Natural killer cell (primary cell): ENCODE results near the gene UNC13C. TPM values are rescaled to one million over a fixed set of nuclear protein-coding genes. Genes with fewer than 3 reads are reported as not detected.

ENCODE experiments used
- ATAC-seq, 3 donors: fragments of 150-1000 bp in 2 of 3; fragments of 200-7000 bp in 1 of 3; cut with Tn5 transposase; 1 replicate in 1 of 3; 2 replicates in 2 of 3; pipeline ENCODE4 v1.10.0; 2021; ENCODE audit warnings: mild to moderate bottlenecking in 2 of 3, moderate library complexity in 2 of 3
- DNase-seq, 2 donors: peaks; one replicate each; pipeline versions ENCODE4 v3.0.0 to v3.0.0-alpha.2; 2013 to 2021; ENCODE audit warnings: mixed read lengths in 1 of 2
- H3K27ac ChIP-seq: one replicate; pipeline ENCODE4 v1.5.1; 2013; ENCODE audit warnings: mild to moderate bottlenecking, low read length
- H3K27me3 ChIP-seq: one replicate; pipeline ENCODE4 v1.6.1; 2013; ENCODE audit warnings: low read length; ENCODE audit not compliant: control insufficient read depth, insufficient read depth
- H3K36me3 ChIP-seq: one replicate; pipeline ENCODE4 v1.6.1; 2013; ENCODE audit warnings: low read length; ENCODE audit not compliant: control insufficient read depth, insufficient read depth
- H3K4me1 ChIP-seq: one replicate; pipeline ENCODE4 v1.6.1; 2013; ENCODE audit warnings: low read length; ENCODE audit not compliant: control insufficient read depth, insufficient read depth
- H3K4me3 ChIP-seq: one replicate; pipeline ENCODE4 v1.5.1; 2013; ENCODE audit warnings: low read length
- H3K9me3 ChIP-seq: one replicate; pipeline ENCODE4 v1.6.1; 2013; ENCODE audit warnings: low read length; ENCODE audit not compliant: control insufficient read depth, insufficient read depth
- H3K27ac Mint-ChIP-seq, 2 donors: one replicate each; pipeline ENCODE4 v1.8.0; 2022; ENCODE audit warnings: mild to moderate bottlenecking in 2 of 2, mixed read lengths in 2 of 2, moderate library complexity in 1 of 2
- H3K27me3 Mint-ChIP-seq, 2 donors: one replicate each; pipeline ENCODE4 v1.8.0; 2022; ENCODE audit warnings: low read depth in 2 of 2, mixed read lengths in 2 of 2
- H3K36me3 Mint-ChIP-seq: one replicate; pipeline ENCODE4 v1.8.0; 2022; ENCODE audit warnings: mixed read lengths
- H3K4me1 Mint-ChIP-seq, 2 donors: one replicate each; pipeline ENCODE4 v1.8.0; 2022; ENCODE audit warnings: mixed read lengths in 2 of 2
- H3K4me3 Mint-ChIP-seq: one replicate; pipeline ENCODE4 v1.8.0; 2022; ENCODE audit warnings: mild to moderate bottlenecking, moderate library complexity, mixed read lengths
- H3K9me3 Mint-ChIP-seq, 2 donors: one replicate each; pipeline ENCODE4 v1.8.0; 2022; ENCODE audit warnings: mixed read lengths in 2 of 2
- WGBS: methylation state at CpG from one replicate; pipeline ENCODE4 v1.1.7; 2013; ENCODE audit warnings: missing lambda C conversion rate; ENCODE audit not compliant: insufficient coverage; 5-methylcytosine and 5-hydroxymethylcytosine counted together
- intact Hi-C: fragments of 100-400 bp; cut with micrococcal nuclease; formaldehyde crosslinking; loops from one replicate; pipeline ENCODE4 v1.14.2; 2022
- total RNA-seq, 4 donors: library from RNA; stranded (reverse); fragments of 120-200 nt in 1 of 4; gene quantifications; one replicate each; pipeline versions ENCODE4 v1.2.3 to v1.2.4, GENCODE V29; 2013 to 2022
- TF ChIP-seq, protein P1 (sequence below): fragments of 200-600 bp; IDR thresholded peaks from one replicate; pipeline ENCODE4 v1.8.0; 2022; ENCODE audit warnings: antibody characterized with exemption

Gene UNC13C
- total RNA-seq, 3 donors from 2014 or later (not counting 1 experiment from before 2014, with no cell fraction given), result not detected

DNA sequence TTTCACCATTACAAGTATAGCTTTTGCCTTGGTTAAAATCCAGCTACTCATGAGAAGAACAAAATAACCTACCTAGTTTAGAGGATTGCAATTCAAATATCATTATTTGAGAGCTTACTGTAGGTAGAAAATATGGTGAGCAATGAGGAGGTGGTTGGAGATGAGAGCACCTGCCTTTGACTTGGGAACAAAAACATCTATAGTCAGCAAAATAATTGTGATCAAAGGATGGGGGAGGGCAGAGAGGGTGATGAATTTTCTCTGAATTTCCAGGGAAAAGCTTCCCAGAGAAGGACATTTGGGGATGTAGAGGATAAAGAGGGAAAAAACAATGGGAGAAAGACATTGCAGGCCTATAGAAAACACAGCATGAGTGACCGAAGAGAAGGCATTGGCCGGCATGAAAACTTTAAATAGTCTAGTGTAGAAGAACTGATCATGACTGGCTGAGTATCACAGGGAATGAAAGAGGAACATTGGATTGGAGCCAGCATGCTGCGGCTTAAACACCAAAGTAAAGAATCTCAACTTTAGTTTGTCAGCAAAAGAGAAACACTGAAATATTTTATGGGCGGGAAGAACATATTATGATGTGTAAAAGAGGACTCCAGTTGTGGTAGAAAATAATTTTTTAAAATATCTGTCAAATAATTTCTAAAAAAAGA, 581.3 kb downstream of the UNC13C start:
- H3K27ac ChIP-seq, result no peak overlapping the region
- WGBS, result 31% methylated on average over 3 of the region's 4 CpGs
- no peaks in the 10 kb centered on the region for H3K36me3 ChIP-seq
- no peaks in the 10 kb centered on the region for H3K9me3 ChIP-seq
- TF ChIP-seq, protein P1, sequence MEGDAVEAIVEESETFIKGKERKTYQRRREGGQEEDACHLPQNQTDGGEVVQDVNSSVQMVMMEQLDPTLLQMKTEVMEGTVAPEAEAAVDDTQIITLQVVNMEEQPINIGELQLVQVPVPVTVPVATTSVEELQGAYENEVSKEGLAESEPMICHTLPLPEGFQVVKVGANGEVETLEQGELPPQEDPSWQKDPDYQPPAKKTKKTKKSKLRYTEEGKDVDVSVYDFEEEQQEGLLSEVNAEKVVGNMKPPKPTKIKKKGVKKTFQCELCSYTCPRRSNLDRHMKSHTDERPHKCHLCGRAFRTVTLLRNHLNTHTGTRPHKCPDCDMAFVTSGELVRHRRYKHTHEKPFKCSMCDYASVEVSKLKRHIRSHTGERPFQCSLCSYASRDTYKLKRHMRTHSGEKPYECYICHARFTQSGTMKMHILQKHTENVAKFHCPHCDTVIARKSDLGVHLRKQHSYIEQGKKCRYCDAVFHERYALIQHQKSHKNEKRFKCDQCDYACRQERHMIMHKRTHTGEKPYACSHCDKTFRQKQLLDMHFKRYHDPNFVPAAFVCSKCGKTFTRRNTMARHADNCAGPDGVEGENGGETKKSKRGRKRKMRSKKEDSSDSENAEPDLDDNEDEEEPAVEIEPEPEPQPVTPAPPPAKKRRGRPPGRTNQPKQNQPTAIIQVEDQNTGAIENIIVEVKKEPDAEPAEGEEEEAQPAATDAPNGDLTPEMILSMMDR, result no peak
- no peak overlapping the region for H3K4me3 ChIP-seq
- intact Hi-C loops, result no loop called here
- no peak overlapping the region for H3K27ac Mint-ChIP-seq
- H3K36me3 Mint-ChIP-seq, result no peaks in the 10 kb centered on the region
- H3K4me1 Mint-ChIP-seq, result no peaks in the 10 kb centered on the region
- peaks cover 0 to 5% of the 10 kb centered on the region in 2 donors for H3K9me3 Mint-ChIP-seq
- H3K4me1 ChIP-seq, result no peaks in the 10 kb centered on the region
- peaks cover 0 to 4% of the 10 kb centered on the region in 2 donors for H3K27me3 Mint-ChIP-seq
- ATAC-seq (no peak), DNase-seq (no peak)
- H3K27me3 ChIP-seq, result no peaks in the 10 kb centered on the region
- H3K4me3 Mint-ChIP-seq, result no peak overlapping the region

DNA sequence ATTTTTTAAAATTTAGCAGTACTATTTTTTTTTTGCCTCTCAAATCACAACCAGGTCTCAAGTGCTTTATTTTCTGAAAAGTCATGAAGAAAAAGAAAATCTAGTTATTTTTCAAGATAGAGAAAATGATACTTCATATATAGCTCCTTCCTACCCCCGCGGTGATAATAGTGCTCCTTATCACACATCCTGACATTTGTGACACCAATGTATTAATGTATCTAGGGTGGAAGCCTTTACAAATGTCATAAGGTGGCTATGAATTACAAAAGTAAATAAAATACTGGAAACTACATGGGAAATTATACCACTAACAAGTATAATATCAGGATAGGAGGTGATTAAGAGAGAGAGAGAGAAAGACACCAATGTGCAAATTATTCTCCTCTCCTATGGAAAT, 582.2 kb downstream of the UNC13C start:
- no CpG with 5 or more reads among the region's 2 CpGs for whole genome bisulfite sequencing
- no peaks in the 10 kb centered on the region for H3K36me3 ChIP-seq
- TF ChIP-seq, protein P1, result no peak
- Mint-ChIP-seq H3K4me3 (no peak overlapping the region), H3K4me1 (no peaks in the 10 kb centered on the region), H3K36me3 (no peaks in the 10 kb centered on the region), H3K9me3 (peaks cover 0 to 5% of the 10 kb centered on the region in 2 donors), H3K27me3 (peaks cover 0 to 4% of the 10 kb centered on the region in 2 donors), H3K27ac (no peak overlapping the region)
- intact Hi-C loops, result no loop called here
- H3K4me3 ChIP-seq, result no peak overlapping the region
- H3K9me3 ChIP-seq, result no peaks in the 10 kb centered on the region
- no peak overlapping the region for H3K27ac ChIP-seq
- no peak for ATAC-seq
- no peaks in the 10 kb centered on the region for H3K27me3 ChIP-seq
- no peak for DNase-seq
- no peaks in the 10 kb centered on the region for H3K4me1 ChIP-seq

DNA sequence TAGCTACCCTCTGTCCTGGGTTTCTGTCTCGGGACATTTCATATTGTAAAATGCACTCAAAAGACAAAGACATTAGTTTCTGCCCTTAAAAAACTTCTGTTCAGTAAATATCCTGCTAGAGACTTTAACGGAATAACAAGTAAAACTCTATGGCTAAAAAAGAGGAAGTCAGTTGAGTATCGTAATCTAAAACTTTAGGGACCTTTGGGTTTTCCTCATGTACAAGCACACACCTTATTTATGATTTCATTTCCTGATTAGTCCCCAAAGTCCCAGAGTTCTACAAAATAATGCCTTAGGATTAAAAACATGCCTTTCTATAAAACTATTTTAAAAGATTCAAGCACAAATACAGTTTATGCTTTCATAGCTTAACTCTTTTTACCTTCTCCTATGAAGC, 585.9 kb downstream of the UNC13C start:
- H3K4me3 Mint-ChIP-seq, result no peak overlapping the region
- no peaks in the 10 kb centered on the region for H3K27me3 ChIP-seq
- ATAC-seq, result no peak
- H3K36me3 ChIP-seq, result no peaks in the 10 kb centered on the region
- 28% methylated on average over 2 of the region's 3 CpGs for WGBS
- H3K36me3 Mint-ChIP-seq, result no peaks in the 10 kb centered on the region
- peaks cover 0 to 2% of the 10 kb centered on the region in 2 donors for H3K9me3 Mint-ChIP-seq
- H3K27ac Mint-ChIP-seq, result no peak overlapping the region
- no peaks in the 10 kb centered on the region for H3K4me1 ChIP-seq
- intact Hi-C loops, result no loop called here
- H3K4me3 ChIP-seq, result no peak overlapping the region
- peaks cover 4 to 6% of the 10 kb centered on the region in 2 donors for H3K27me3 Mint-ChIP-seq
- H3K4me1 Mint-ChIP-seq, result no peaks in the 10 kb centered on the region
- no peaks in the 10 kb centered on the region for H3K9me3 ChIP-seq
- DNase-seq, result no peak
- no peak overlapping the region for H3K27ac ChIP-seq
- TF ChIP-seq, protein P1, result no peak

DNA sequence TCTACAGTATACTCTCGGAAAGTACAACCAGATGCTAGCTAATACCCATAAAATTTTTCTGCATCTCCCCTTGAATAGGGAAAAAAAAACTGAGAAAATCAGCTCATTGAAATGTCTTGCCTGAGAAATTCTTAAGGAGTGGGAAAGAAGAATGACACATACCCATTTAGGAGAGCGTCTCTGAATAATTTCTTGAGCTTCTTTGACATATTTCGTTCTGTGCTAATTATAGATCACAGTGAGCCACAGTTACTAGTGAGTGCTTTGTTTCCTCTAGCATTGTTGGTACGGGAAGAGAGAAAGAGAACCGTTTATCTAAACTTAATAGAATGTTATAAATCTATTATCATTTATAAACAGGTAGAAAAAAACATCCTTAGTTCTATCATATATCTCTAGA, 588.4 kb downstream of the UNC13C start:
- TF ChIP-seq, protein P1, result no peak

More for the DNA sequence above, 588.4 kb downstream of the UNC13C start:
- H3K4me1 Mint-ChIP-seq, result no peaks in the 10 kb centered on the region
- peaks cover 0 to under 1% of the 10 kb centered on the region in 2 donors for H3K9me3 Mint-ChIP-seq
- ATAC-seq, result no peak
- H3K9me3 ChIP-seq, result no peaks in the 10 kb centered on the region
- WGBS, result 37% methylated on average over 3 of the region's 5 CpGs
- H3K4me1 ChIP-seq, result no peaks in the 10 kb centered on the region
- H3K27ac Mint-ChIP-seq, result no peak overlapping the region
- DNase-seq, result no peak
- no peak overlapping the region for H3K4me3 ChIP-seq
- no peaks in the 10 kb centered on the region for H3K36me3 Mint-ChIP-seq
- peaks cover 0 to 6% of the 10 kb centered on the region in 2 donors for H3K27me3 Mint-ChIP-seq
- H3K27ac ChIP-seq, result no peak overlapping the region
- no peaks in the 10 kb centered on the region for H3K36me3 ChIP-seq
- intact Hi-C loops, result no loop called here
- H3K27me3 ChIP-seq, result no peaks in the 10 kb centered on the region
- H3K4me3 Mint-ChIP-seq, result no peak overlapping the region
